ENCODE data around the gene TMEM121B. TPM values are rescaled to one million over a fixed set of nuclear protein-coding genes. Genes with fewer than 3 reads are reported as not detected.

TMEM121B gene
- total and polyA plus RNA-seq, 9 donors, result 0.12 to 1.1 (median 0.53) TPM

GRCh38 chr22:17161991-17162390, 40.8 kb upstream of the TMEM121B start:
- no peak overlapping the region for H3K27ac ChIP-seq
- no peak overlapping the region for H3K4me3 ChIP-seq
- no peaks in the 10 kb centered on the region for H3K27me3 ChIP-seq
- no peak for TF ChIP-seq POLR2A (IDR thresholded peaks at IDR 0.05)
- no peak for TF ChIP-seq EP300 (IDR thresholded peaks at IDR 0.05)
- no peak for TF ChIP-seq CTCF (IDR thresholded peaks at IDR 0.05)
- intact Hi-C loops (cut with DNase I), result no loop called here
- no peaks in the 10 kb centered on the region for H3K9me3 ChIP-seq
- no peak for DNase-seq
- H3K36me3 ChIP-seq, result no peaks in the 10 kb centered on the region
- 90 to 96% (median 91%) methylated on average over 3 of the region's 3 CpGs for WGBS, 3 donors
- H3K4me1 ChIP-seq (ENCODE audit: insufficient read depth), result peaks cover 11% of the 10 kb centered on the region

- DNase-seq, result peak; percentile 44 to 72 (median 68)
- intact Hi-C loops (cut with DNase I), result loop anchor here in 1 of 4 donors (10.0 kb wide), 1 partner anchor 75 kb away; the partner anchor contains the start of gene IL17RA
- TF ChIP-seq CTCF (IDR thresholded peaks at IDR 0.05), result no peak
- no peak for TF ChIP-seq POLR2A (IDR thresholded peaks at IDR 0.05)
- no peak for TF ChIP-seq EP300 (IDR thresholded peaks at IDR 0.05)
- peak overlapping the region; percentile 77 for H3K4me3 ChIP-seq
- WGBS, 3 donors, result 1 to 4% (median 2%) methylated on average over 33 to 35 of the region's 35 CpGs
- peaks cover 14% of the 10 kb centered on the region for H3K4me1 ChIP-seq (ENCODE audit: insufficient read depth)
- H3K27ac ChIP-seq, result peak overlapping the region; percentile 74 to 93
- H3K9me3 ChIP-seq, result no peaks in the 10 kb centered on the region
- H3K27me3 ChIP-seq, result no peaks in the 10 kb centered on the region
- no peaks in the 10 kb centered on the region for H3K36me3 ChIP-seq
Measured at GRCh38 chr22:17159504-17159951, 38.4 kb upstream of the TMEM121B start.

- Histone ChIP-seq H3K4me3 (peak within 1 kb of the TSS; percentile 77), H3K27me3 (no peaks in the 10 kb centered on the region), H3K9me3 (no peaks in the 10 kb centered on the region), H3K27ac (peak within 1 kb of the TSS; percentile 74 to 93), H3K4me1 (ENCODE audit: insufficient read depth) (peaks cover 14% of the 10 kb centered on the region), H3K36me3 (no peaks in the 10 kb centered on the region)
- intact Hi-C loops (cut with DNase I), result loop anchor here in 1 of 4 donors (10.0 kb wide), 1 partner anchor 74 kb away; the partner anchor contains the start of gene IL17RA
- TF ChIP-seq POLR2A (IDR thresholded peaks at IDR 0.05) (no peak), CTCF (IDR thresholded peaks at IDR 0.05) (no peak), EP300 (IDR thresholded peaks at IDR 0.05) (no peak)
- peak; percentile 85 to 92 (median 90) for DNase-seq
- WGBS, 3 donors, result 0 to 1% (median 1%) methylated on average over 28 to 114 of the region's 114 CpGs
Measured at GRCh38 chr22:17158568-17159503, 37.7 kb upstream of the TMEM121B start, which contains the start of gene HDHD5. HDHD5 (minus strand) TSS chr22:17159277; CDS start chr22:17159251, 26 bp downstream.

- intact Hi-C loops (cut with DNase I), result loop anchor here in 1 of 4 donors (10.0 kb wide), 1 partner anchor 73 kb away; the partner anchor contains the start of gene IL17RA
- TF ChIP-seq CTCF (IDR thresholded peaks at IDR 0.05), result no peak
- TF ChIP-seq EP300 (IDR thresholded peaks at IDR 0.05), result no peak
- no peak for TF ChIP-seq POLR2A (IDR thresholded peaks at IDR 0.05)
- Histone ChIP-seq H3K9me3 (no peaks in the 10 kb centered on the region), H3K4me3 (peak overlapping the region; percentile 77), H3K27ac (peak overlapping the region in 1 of 2 donors; percentile 93), H3K27me3 (no peaks in the 10 kb centered on the region), H3K4me1 (ENCODE audit: insufficient read depth) (peaks cover 14% of the 10 kb centered on the region), H3K36me3 (no peaks in the 10 kb centered on the region)
- 32 to 40% (median 33%) methylated on average over 17 of the region's 17 CpGs for WGBS, 3 donors
- no peak for DNase-seq
Measured at GRCh38 chr22:17158176-17158567, 37.0 kb upstream of the TMEM121B start.
